Large intestine (tissue), 3 donors: ENCODE data around the gene SHE. TPM values are rescaled to one million over a fixed set of nuclear protein-coding genes. Genes with fewer than 3 reads are reported as not detected.

Source experiments
- DNase-seq, 2 donors: peaks; one replicate each; pipeline versions ENCODE4 v3.0.0 to v3.0.0-alpha.2; 2013
- H3K27ac ChIP-seq: one replicate; pipeline ENCODE4 v1.5.1; 2013; ENCODE audit warnings: low read length
- H3K27me3 ChIP-seq: 2 replicates; pipeline ENCODE4 v1.6.1; 2013; ENCODE audit warnings: low read length; ENCODE audit not compliant: control insufficient read depth, insufficient read depth
- H3K36me3 ChIP-seq: 2 replicates; pipeline ENCODE4 v1.6.1; 2013; ENCODE audit warnings: low read length; ENCODE audit not compliant: control insufficient read depth, insufficient read depth
- H3K4me1 ChIP-seq: one replicate; pipeline ENCODE4 v1.6.1; 2013; ENCODE audit warnings: low read length; ENCODE audit not compliant: control insufficient read depth, insufficient read depth
- H3K4me3 ChIP-seq: one replicate; pipeline ENCODE4 v1.5.1; 2013; ENCODE audit warnings: low read length
- H3K9me3 ChIP-seq: one replicate; pipeline ENCODE4 v1.6.1; 2013; ENCODE audit warnings: mild to moderate bottlenecking, low read depth, low read length, moderate library complexity; ENCODE audit not compliant: control insufficient read depth
- WGBS: methylation state at CpG from one replicate; pipeline ENCODE4 v1.1.5; 2013; ENCODE audit warnings: low lambda C conversion rate; ENCODE audit not compliant: insufficient coverage; 5-methylcytosine and 5-hydroxymethylcytosine counted together
- polyA plus RNA-seq: library from polyadenylated mRNA; unstranded; fragments of 120-200 nt; gene quantifications from one replicate; pipeline ENCODE4 v1.2.1, GENCODE V29; 2013

The SHE gene
- polyA plus RNA-seq, 1 donor: 6.1 TPM

- no peak overlapping the region for H3K27ac ChIP-seq
- peaks cover 16% of the 10 kb centered on the region for H3K4me1 ChIP-seq
- no peaks in the 10 kb centered on the region for H3K27me3 ChIP-seq
- H3K9me3 ChIP-seq: no peaks in the 10 kb centered on the region
- H3K36me3 ChIP-seq: no peaks in the 10 kb centered on the region
- no peak overlapping the region for H3K4me3 ChIP-seq
- no CpG with 5 or more reads among the region's 15 CpGs for WGBS
- no peak for DNase-seq
These were observed 66.5 kb downstream of the SHE start for GRCh38 chr1:154435599-154436200.

GRCh38 chr1:154434346-154435085 is 67.7 kb downstream of the SHE start:
- no CpG with 5 or more reads among the region's 18 CpGs for WGBS
- no peaks in the 10 kb centered on the region for H3K36me3 ChIP-seq
- no peak for DNase-seq

GRCh38 chr1:154433161-154433764 is 68.9 kb downstream of the SHE start:
- WGBS: 100% methylated on average over 2 of the region's 9 CpGs
- Histone ChIP-seq H3K9me3 (no peaks in the 10 kb centered on the region), H3K27me3 (no peaks in the 10 kb centered on the region), H3K36me3 (no peaks in the 10 kb centered on the region), H3K27ac (no peak overlapping the region), H3K4me1 (peaks cover 32% of the 10 kb centered on the region), H3K4me3 (no peak overlapping the region)
- no peak for DNase-seq

More at GRCh38 chr1:154434346-154435085, 67.7 kb downstream of the SHE start:
- no peaks in the 10 kb centered on the region for H3K27me3 ChIP-seq
- H3K27ac ChIP-seq: no peak overlapping the region
- no peaks in the 10 kb centered on the region for H3K9me3 ChIP-seq
- no peak overlapping the region for H3K4me3 ChIP-seq
- H3K4me1 ChIP-seq: peaks cover 21% of the 10 kb centered on the region

- H3K27ac ChIP-seq: no peak overlapping the region
- H3K4me1 ChIP-seq: peaks cover 45% of the 10 kb centered on the region
- no peak overlapping the region for H3K4me3 ChIP-seq
- no peaks in the 10 kb centered on the region for H3K36me3 ChIP-seq
- no peak for DNase-seq
- no peaks in the 10 kb centered on the region for H3K9me3 ChIP-seq
- WGBS: 82% methylated on average over 3 of the region's 10 CpGs
- H3K27me3 ChIP-seq: no peaks in the 10 kb centered on the region
These were observed 70.4 kb downstream of the SHE start for GRCh38 chr1:154431586-154432373.

- Histone ChIP-seq H3K4me1 (peaks cover 45% of the 10 kb centered on the region), H3K27me3 (no peaks in the 10 kb centered on the region), H3K36me3 (no peaks in the 10 kb centered on the region), H3K9me3 (no peaks in the 10 kb centered on the region), H3K27ac (no peak overlapping the region), H3K4me3 (no peak overlapping the region)
- peak; percentile 58 to 83 for DNase-seq
- WGBS: no CpG with 5 or more reads among the region's 11 CpGs
These were observed 71.3 kb downstream of the SHE start for GRCh38 chr1:154430903-154431302.

- Histone ChIP-seq H3K36me3 (no peaks in the 10 kb centered on the region), H3K9me3 (no peaks in the 10 kb centered on the region), H3K27ac (no peak overlapping the region), H3K27me3 (no peaks in the 10 kb centered on the region), H3K4me3 (no peak overlapping the region), H3K4me1 (peaks cover 45% of the 10 kb centered on the region)
- peak in 1 of 2 donors; percentile 42 for DNase-seq
- WGBS: 43% methylated on average over 1 of the region's 17 CpGs
These were observed 72.2 kb downstream of the SHE start for GRCh38 chr1:154429841-154430611.

Other genes starting within 250 kb of the SHE start
- 63.2 TPM for gene HAX1, start 229.8 kb downstream of the SHE start, polyA plus RNA-seq
- 11.1 TPM for gene AQP10, start 181.3 kb downstream of the SHE start, polyA plus RNA-seq
- 10.9 TPM for gene ATP8B2, start 176.9 kb downstream of the SHE start, polyA plus RNA-seq
- gene IL6R, start 97.1 kb downstream of the SHE start, polyA plus RNA-seq: 4.1 TPM
- gene TDRD10, start 193 bp downstream of the SHE start, polyA plus RNA-seq: 1.8 TPM
- 69.9 TPM for gene UBE2Q1, start 56.2 kb upstream of the SHE start, polyA plus RNA-seq
- gene CHRNB2, start 65.4 kb upstream of the SHE start, polyA plus RNA-seq: 1.7 TPM
- 123 TPM for gene ADAR, start 105.8 kb upstream of the SHE start, polyA plus RNA-seq